Measurements from ENCODE around the gene HEBP2.
"Not testable (repeated sequence)": the region's sequence is repeated elsewhere in the genome, so short reads cannot be mapped to it uniquely, and the experiment has no call there.

Gene HEBP2

DNA sequence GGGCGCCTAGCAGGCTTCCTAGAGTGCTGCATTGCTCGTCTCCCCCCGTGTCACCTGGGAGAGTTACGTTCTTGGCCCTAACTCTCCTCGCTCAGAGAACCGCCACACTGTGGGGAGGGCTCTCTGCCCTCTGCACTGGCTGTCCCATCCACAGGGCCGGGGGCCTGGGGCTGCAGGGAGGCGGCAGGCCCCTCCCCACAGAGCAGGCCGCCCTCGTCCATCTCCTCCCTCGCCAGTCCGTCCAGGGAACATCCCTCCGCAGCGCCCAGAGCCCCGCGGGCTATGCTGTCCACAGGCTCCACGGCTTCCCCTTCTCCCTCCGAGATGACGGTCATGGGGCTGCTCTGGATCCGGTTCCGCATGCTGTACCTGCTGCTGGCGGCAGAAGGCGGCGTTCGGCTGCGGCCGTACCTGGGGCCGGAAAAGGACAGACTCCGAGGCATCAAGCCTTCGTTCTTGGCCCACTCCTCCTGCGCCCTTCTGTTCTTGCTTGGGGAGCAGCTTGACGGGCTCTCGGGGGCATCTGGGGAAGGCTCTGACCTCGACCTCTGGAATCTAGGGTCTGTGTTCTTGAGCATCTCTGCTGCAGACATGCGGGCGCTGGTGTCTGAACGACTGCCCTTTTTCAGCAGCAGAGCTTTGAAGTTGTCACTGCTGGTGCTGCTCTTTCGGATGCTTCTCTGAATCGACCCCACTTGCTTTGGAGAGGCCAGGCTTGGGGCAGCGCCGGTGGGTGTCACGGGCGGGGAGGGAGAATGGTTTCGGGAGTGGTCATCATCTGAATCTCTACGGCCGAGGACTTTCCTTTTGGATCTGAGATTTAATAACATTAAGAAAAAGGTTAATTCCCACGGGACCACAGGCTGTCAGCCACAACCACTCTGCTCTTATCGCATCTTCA is 20.2 kb downstream of the HEBP2 start:
- no peak for DNase-seq

- DNase-seq, result not testable (repeated sequence)
These were observed 21.2 kb downstream of the HEBP2 start for GRCh38 chr6:138425256-138425655.

GRCh38 chr6:138426500-138427123 is 22.6 kb downstream of the HEBP2 start:
- DNase-seq, result no peak

DNA sequence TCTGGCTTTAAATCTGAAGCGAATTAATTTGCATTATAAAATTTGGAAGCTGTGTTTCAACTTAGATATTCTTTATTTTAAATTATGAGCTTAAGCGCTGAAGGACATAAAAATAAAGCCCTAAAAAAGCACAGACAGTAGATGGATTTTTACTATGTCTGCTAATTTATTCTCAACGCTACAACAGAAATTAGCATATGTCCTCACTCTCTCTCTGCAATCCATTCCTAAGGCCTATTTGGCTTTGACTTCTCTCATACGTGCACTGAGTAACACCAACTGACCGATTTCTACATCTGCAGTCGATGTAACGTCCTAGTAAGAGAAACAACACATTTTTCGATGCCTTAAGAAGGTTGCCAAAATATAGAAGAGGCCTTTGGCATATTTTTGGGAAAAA is 23.7 kb downstream of the HEBP2 start:
- DNase-seq, result no peak

GRCh38 chr6:138428944-138429598 is 25.0 kb downstream of the HEBP2 start:
- DNase-seq, result peak; percentile 37

DNA sequence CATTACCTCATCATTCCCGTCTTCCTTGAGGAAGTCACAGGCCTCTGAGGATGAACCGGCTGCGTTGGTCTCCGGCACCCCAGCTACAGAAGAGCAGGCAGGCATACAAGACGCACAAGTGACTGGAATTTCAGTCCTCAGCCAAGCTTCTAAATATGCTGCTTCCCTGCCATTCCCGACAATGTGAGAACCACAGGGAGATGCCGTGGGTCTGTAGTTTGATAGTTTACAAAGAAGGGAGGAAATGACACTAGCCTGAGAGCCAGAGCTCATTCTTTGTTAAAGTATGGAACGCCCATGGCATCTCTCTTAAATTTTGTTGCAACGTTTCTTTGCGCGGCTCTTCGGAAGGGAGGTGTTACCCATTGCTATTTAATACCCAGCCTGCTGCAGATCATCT is 25.7 kb downstream of the HEBP2 start:
- no peak for DNase-seq

DNA sequence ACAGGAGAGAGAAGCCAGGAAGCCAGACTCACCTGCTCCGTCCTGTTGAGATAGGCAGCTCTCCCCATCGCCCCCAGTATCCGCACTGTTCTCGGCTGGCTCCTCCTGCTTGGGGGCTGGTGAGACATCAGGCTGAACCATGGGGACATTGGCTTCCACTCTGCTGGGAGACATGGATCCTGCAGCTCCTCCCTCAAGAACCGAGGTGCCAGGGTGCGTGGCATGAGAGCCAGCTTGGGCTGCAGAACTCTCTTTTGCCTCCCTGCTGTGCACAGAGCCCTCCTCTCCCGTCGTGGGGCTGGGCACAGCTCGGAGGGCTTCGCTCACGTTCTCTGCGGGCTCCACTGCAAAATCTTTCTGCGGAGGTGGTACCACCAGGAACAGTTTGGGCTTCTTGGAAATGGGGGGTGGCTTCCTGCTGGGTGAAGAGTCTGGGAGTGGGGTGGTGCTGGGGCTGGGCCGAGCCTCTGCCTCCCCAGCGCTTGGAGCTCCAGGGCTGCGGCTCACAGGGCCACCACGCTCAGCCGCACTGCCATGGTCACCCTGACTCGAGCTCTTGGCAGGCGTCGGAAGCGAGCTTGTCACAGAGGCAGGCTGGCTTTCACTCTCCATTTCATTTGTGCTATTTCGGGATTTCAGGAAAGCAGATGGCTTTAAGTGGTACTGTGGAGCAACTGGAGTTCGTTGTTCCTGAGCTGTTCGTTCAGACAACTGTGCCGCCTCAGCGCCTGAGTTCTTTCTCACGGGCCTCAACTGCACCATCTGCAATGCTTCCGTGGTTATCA is 26.5 kb downstream of the HEBP2 start:
- no peak for DNase-seq

DNA sequence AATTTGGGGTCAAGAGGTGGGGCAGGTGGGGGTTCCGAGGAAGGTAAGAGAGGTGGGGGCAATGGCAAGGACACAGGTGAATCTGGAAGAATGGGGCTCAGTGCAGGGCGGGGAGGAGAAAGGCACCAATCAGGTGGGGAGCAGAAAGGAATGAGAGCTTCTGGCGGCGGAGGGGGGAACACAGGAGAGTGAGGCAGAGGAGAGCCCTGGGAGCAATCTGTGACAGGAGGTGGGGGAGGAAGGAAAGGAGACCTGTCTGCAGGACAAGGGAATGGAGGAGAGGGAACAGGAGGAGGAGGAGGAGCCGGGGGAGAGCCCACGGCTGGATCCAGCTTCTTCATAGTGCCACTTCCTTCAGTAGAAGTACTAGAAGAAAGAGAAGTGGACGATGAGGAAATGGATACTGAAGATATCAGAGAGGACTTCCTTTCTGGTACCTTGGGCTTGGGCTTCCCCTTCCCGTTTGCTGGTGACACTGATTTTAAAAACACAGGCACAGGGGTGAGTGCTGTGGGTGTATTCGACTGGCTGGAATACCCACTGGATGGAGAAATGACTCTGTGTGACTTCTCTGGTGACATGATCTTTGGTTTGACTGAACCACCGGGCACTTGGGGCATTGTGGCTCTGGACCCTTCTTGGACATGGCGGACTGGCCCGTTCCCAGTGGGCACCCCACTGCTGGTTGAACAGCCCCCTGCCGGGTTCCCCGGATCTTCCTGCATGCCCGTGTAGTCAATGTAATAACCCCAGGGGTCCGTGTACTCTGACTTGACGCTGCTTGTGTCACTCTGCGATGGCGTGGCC is 27.4 kb downstream of the HEBP2 start:
- DNase-seq, result no peak

DNA sequence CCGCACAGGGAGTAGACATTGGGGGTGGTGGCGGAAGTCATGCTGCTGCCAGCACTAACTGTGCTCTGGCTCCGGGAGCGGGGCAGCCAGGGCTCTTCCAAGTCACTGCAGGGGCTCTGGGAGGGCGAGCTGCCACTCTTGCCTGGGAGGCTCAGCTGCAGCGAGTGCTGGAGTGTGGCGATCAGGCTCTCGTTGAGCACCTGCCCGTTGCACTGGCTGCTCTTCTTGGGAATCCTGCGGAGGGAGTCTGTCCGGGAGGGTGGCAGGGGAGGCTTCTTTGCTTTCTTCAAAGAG is 28.0 kb downstream of the HEBP2 start:
- no peak for DNase-seq

GRCh38 chr6:138434096-138434495 is 30.1 kb downstream of the HEBP2 start:
- DNase-seq, result no peak

- DNase-seq, result no peak
These were observed 30.9 kb downstream of the HEBP2 start for GRCh38 chr6:138434925-138435324.

DNA sequence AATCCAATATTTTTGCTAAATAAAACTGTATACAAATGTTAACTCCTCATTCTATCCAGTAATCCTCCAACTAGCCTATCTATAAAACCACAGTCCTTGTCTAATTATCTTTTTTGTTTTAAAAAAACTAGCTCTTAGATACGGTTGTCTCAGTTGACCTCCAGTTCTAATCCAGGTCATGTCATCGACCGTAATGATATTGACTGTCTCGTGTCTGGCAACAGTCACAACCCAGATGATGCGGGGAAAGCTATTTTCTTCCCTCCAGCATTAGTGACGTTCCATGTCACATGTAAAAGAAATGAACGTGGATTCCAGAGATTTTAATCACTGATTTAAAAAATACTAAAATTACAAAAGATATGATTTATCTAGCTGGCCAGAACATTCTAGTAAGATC is 35.5 kb downstream of the HEBP2 start:
- DNase-seq, result no peak

GRCh38 chr6:138440296-138440695 is 36.3 kb downstream of the HEBP2 start:
- DNase-seq, result no peak

- no peak for DNase-seq
These were observed 36.8 kb downstream of the HEBP2 start for GRCh38 chr6:138440758-138441357.

DNA sequence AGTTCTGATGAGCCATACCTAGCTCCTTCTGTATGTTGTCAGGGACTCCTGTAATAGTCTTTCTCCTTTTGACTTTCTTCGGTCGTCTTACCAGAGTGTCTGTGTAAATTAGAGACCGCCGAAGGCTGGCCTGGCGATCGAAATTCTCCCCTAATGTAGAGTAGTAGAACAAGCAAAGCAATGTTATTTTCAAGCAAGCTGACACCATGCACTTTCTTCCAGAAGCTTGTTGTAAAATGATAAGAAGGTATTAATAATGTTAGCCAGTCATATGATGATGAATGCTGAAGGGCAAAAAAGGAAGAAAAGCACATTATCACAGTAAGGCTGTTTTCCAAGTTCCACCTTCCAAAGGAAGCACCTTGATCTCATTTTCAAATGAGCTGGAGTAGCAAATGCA is 37.9 kb downstream of the HEBP2 start:
- DNase-seq, result no peak

DNA sequence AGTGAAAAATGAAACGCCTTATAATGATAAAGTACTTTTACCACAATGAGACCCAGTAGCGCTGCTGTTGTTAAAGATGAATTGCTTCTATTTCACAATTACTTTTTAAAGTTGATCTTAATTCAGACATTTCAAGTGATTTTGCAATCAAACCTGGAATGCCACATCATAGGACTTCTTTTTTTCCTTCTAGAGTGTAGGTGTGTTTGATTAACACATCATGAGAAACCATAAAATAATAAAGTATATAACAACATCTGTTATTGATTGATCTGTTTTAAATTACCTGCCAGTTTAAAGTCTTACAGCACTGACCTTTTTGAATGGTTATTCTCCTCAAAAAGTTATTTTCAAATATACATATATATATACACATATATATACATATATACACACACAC is 38.6 kb downstream of the HEBP2 start:
- no peak for DNase-seq

DNA sequence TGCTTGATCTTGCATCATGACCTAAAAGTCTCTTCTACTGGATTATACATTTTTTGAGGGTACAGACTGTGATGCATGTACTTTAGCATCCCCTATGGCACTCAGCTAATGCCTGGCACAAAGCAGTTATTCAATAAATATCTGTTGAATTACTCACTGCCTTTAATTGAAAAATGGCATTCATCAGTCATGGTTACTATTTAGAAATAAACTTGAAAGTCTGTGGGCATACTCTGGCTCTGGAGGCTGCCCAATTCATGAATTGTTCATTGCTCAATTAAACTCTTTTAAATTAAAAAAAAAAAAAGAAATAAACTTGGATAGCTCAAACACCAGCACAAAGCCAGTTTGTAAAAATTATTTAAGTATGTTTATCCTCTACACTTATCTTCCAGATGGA is 40.0 kb downstream of the HEBP2 start:
- no peak for DNase-seq

- DNase-seq, result no peak
These were observed 42.8 kb downstream of the HEBP2 start for GRCh38 chr6:138446821-138447220.

- DNase-seq, result no peak
These were observed 46.4 kb downstream of the HEBP2 start for GRCh38 chr6:138450445-138450844.

DNA sequence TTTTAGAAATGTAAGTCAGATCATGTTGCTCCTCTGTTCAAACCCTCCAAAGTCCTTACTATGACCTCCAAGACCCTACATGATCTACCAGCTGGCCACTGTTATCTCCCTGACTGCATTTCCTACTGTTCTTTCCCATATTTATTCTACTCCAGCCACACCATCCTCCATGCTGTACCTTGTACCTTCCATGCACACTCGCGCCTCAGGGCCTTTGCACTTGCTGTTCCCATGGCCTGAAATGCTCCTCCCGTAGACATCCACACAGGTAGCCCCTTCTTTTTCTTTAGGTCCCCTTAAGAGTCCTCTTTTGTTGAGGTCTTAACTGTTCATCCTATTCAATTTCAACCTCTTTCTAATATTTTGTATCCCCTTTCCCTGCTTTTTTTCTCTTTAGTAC is 47.0 kb downstream of the HEBP2 start:
- no peak for DNase-seq

GRCh38 chr6:138454981-138455706 is 51.1 kb downstream of the HEBP2 start:
- no peak for DNase-seq

Data from NCI-H2227 treated with DMSO at 0.1 percent for 48 hours (cell line).